Right lobe of liver (tissue), 6 donors: ENCODE results near the gene PREX1. TPM values are rescaled to one million over a fixed set of nuclear protein-coding genes. Genes with fewer than 3 reads are reported as not detected.

ENCODE experiments used
- ATAC-seq, 4 donors: fragments of 200-7000 bp; cut with Tn5 transposase; one replicate each; pipeline ENCODE4 v1.9.1; 2020; ENCODE audit warnings: mild to moderate bottlenecking in 4 of 4, moderate library complexity in 4 of 4
- DNase-seq, 3 donors: peaks; one replicate each; pipeline ENCODE4 v3.0.0-alpha.2; 2020
- H3K27ac ChIP-seq, 3 donors: fragments of 200-600 bp; one replicate each; pipeline ENCODE4 v1.8.0; 2022
- H3K27me3 ChIP-seq, 2 donors: fragments of 200-600 bp; one replicate each; pipeline ENCODE4 v1.8.0; 2022
- H3K36me3 ChIP-seq, 4 donors: fragments of 200-600 bp; sonication (generic) in 1 of 4; one replicate each; pipeline versions ENCODE4 v1.5.1 to v1.8.0; 2017 to 2022; ENCODE audit warnings: control low read depth in 1 of 4
- H3K4me1 ChIP-seq, 4 donors: fragments of 200-600 bp; sonication (generic) in 1 of 4; one replicate each; pipeline versions ENCODE4 v1.5.1 to v1.8.0; 2017 to 2022; ENCODE audit warnings: control low read depth in 1 of 4
- H3K4me3 ChIP-seq, 3 donors: fragments of 200-600 bp; one replicate each; pipeline ENCODE4 v1.8.0; 2022
- H3K9me3 ChIP-seq, 4 donors: fragments of 200-600 bp; sonication (generic) in 1 of 4; one replicate each; pipeline versions ENCODE4 v1.5.1 to v1.8.0; 2017 to 2022; ENCODE audit warnings: control low read depth in 1 of 4
- POLR2A ChIP-seq: fragments of 450-650 bp; IDR thresholded peaks from one replicate; pipeline ENCODE4 v1.6.1; 2017; ENCODE audit warnings: antibody characterized with exemption, mild to moderate bottlenecking
- WGBS: methylation state at CpG from one replicate; pipeline ENCODE4 v1.1.6; 2018; ENCODE audit warnings: low coverage, low lambda C conversion rate; ENCODE audit not compliant: insufficient coverage; ENCODE audit errors: missing lambda C conversion rate; 5-methylcytosine and 5-hydroxymethylcytosine counted together
- intact Hi-C, 2 donors: fragments of 100-400 bp; cut with DNase I; formaldehyde crosslinking; loops; one replicate each; pipeline versions ENCODE4 v1.11.2 to v1.14.1; 2022
- total RNA-seq, 6 experiments: library from RNA; depleted of rRNA in 2 of 6; stranded (reverse); fragments of >200 nt in 2 of 6; fragmentation: NEBNext Ultra II Directional in 3 of 6; extraction: Animal tissue kit (Norgen Biotek cat#: 25700) in 3 of 6; gene quantifications; one replicate each; pipeline versions ENCODE4 v1.1.0 to v1.2.4, GENCODE V29; 2016 to 2023
- TF ChIP-seq, protein P1 (sequence below), 4 donors: fragments of 200-600 bp in 3 of 4; fragments of 450-650 bp in 1 of 4; IDR thresholded peaks; one replicate each; pipeline versions ENCODE4 v1.5.1 to v1.8.0; 2016 to 2022; ENCODE audit warnings: antibody characterized with exemption in 4 of 4, mild to moderate bottlenecking in 2 of 4
- donor health status: DM: no; HTN: yes; CAD: no.
- donor health status: DM: no; HTN: no; CAD: no.
- donor health status: DM: no; HTN: no; CAD: no.
- donor health status: DM: no; HTN: yes; CAD: no.
- donor health status: DM: no; HTN: yes; CAD: no.

PREX1 gene
- total RNA-seq, 6 experiments from 2014 or later = 4.4 to 11.1 (median 8.7) TPM

DNA sequence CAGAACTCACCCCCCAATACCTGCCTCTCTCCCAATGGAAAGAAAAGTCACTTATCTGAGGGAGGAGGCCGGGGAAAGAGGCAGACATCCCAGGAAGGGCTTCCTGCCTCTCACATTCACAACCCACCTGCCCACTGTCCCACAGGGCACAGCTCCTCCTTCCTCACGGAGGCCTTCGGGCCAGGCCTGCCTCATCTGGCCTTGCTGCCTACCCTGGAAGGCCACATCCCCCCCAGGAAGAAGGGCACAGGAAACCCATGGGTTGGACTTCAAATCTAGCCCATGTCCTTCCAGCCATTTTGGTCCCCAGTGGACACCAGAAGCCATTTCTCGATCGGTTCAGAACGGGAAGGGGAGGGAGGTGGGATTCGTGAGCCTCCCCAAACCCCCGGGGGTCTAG, 162.0 kb downstream of the PREX1 start:
- DNase-seq (no peak), ATAC-seq (no peak)
- no peaks in the 10 kb centered on the region for H3K9me3 ChIP-seq
- TF ChIP-seq, protein P1, sequence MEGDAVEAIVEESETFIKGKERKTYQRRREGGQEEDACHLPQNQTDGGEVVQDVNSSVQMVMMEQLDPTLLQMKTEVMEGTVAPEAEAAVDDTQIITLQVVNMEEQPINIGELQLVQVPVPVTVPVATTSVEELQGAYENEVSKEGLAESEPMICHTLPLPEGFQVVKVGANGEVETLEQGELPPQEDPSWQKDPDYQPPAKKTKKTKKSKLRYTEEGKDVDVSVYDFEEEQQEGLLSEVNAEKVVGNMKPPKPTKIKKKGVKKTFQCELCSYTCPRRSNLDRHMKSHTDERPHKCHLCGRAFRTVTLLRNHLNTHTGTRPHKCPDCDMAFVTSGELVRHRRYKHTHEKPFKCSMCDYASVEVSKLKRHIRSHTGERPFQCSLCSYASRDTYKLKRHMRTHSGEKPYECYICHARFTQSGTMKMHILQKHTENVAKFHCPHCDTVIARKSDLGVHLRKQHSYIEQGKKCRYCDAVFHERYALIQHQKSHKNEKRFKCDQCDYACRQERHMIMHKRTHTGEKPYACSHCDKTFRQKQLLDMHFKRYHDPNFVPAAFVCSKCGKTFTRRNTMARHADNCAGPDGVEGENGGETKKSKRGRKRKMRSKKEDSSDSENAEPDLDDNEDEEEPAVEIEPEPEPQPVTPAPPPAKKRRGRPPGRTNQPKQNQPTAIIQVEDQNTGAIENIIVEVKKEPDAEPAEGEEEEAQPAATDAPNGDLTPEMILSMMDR (IDR thresholded peaks at IDR 0.05) = no peak
- no peak for TF ChIP-seq POLR2A
- no peak overlapping the region for H3K27ac ChIP-seq
- no peaks in the 10 kb centered on the region for H3K36me3 ChIP-seq
- 63% methylated on average over 2 of the region's 8 CpGs for WGBS
- no peak overlapping the region for H3K4me3 ChIP-seq
- no peaks in the 10 kb centered on the region for H3K27me3 ChIP-seq
- intact Hi-C loops = no loop called here
- peaks cover 0 to 4% (median 0%) of the 10 kb centered on the region in 4 donors for H3K4me1 ChIP-seq

DNA sequence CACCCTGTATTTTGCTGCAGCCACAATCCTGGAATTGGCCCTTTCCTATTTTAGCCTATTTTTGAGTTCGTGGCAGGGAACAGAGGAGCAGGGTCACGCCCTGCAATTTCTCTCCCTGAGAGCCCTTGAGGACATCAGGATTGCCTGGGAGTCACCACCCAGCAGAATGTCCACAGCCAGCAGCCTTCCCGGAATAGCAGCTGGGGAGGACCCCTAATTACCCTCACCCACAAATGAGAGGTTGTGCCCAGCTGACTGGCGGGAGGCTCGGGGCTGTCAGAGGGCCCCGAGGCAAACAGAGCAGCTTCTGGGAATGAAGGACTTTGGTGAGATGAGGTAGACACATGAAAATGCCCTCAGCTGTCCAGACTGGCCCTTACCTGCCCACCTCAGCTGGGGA, 165.1 kb downstream of the PREX1 start:
- Histone ChIP-seq H3K4me1 (peaks cover 0 to 12% (median 0%) of the 10 kb centered on the region in 4 donors), H3K27me3 (no peaks in the 10 kb centered on the region), H3K4me3 (no peak overlapping the region), H3K36me3 (no peaks in the 10 kb centered on the region), H3K27ac (no peak overlapping the region), H3K9me3 (no peaks in the 10 kb centered on the region)
- ATAC-seq (no peak), DNase-seq (no peak)
- intact Hi-C loops = no loop called here
- 93% methylated on average over 3 of the region's 6 CpGs for WGBS
- TF ChIP-seq, protein P1 (IDR thresholded peaks at IDR 0.05) = no peak
- TF ChIP-seq POLR2A = no peak

DNA sequence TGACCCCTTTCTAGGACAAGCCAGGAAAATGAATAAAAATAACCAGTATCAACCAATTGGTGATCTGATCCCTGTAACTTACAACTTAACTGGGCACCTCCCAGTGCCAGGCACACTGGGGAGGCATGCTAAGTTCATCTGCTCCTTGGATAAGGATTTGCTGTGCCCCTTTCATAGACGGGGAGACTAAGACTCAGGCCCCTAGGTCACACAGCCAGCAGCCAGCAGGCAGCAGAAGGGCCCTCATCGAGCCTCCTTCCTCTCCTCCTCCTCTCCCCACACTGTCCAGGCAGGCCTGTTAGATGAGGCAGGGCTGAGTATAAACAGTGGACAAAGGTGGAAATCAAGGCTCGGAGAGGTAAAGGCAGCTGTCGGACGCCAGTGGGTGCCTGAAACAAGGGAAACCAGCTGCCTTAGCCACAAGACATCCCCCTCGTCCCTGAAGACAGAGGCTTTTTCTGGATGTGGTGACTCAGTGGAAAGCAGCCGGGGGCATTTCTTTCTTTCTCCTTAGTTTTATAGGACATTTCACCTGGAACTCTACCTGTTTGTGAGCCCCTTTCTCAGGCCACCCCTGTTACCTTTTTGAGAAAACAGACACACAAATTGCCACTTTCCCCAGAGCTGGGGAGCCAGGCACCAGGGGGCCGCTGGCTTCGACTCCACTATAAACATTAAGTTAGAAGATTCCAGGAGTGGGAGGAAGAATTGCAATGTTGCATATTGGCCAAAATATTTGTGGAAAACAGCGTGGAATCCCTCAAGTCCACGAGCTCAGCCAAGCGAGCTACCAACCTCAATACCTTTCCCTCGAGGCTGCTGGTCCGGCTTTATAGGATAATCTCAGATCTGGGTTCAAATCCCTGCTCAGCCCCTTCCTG, 166.0 kb downstream of the PREX1 start:
- DNase-seq (no peak), ATAC-seq (no peak)
- TF ChIP-seq, protein P1 (IDR thresholded peaks at IDR 0.05) = no peak
- no peak for TF ChIP-seq POLR2A
- WGBS = 68% methylated on average over 10 of the region's 14 CpGs
- intact Hi-C loops = no loop called here
- Histone ChIP-seq H3K9me3 (no peaks in the 10 kb centered on the region), H3K4me3 (no peak overlapping the region), H3K27ac (no peak overlapping the region), H3K36me3 (no peaks in the 10 kb centered on the region), H3K4me1 (peaks cover 0 to 12% (median 0%) of the 10 kb centered on the region in 4 donors), H3K27me3 (no peaks in the 10 kb centered on the region)

DNA sequence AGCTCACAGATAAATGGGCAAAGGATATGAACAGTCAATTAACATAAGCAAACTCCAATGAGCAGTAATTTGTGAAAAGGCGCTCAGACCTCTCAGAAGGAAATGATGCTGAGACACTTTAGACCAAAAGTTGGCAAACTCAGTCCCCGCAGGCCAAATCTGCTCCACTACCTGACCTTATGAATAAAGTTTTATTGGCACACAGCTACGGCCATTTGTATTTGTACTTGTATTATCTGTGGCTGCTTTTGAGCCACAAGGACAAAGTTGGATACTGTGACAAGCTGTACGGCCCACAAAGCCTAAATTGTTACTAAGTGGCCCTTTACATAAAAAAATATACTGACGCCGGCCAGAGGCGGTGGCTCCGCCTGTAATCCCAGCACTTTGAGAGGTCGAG, 167.0 kb downstream of the PREX1 start:
- H3K4me1 ChIP-seq = peaks cover 0 to 12% (median 0%) of the 10 kb centered on the region in 4 donors
- intact Hi-C loops = no loop called here
- WGBS = 98% methylated on average over 5 of the region's 9 CpGs
- no peak for TF ChIP-seq POLR2A
- TF ChIP-seq, protein P1 (IDR thresholded peaks at IDR 0.05) = no peak
- no peaks in the 10 kb centered on the region for H3K27me3 ChIP-seq
- H3K9me3 ChIP-seq = no peaks in the 10 kb centered on the region
- no peaks in the 10 kb centered on the region for H3K36me3 ChIP-seq
- ATAC-seq = no peak
- H3K27ac ChIP-seq = no peak overlapping the region
- DNase-seq = no peak
- H3K4me3 ChIP-seq = no peak overlapping the region
